ENCODE results near the gene DLGAP1. TPM values are rescaled to one million over a fixed set of nuclear protein-coding genes. Genes with fewer than 3 reads are reported as not detected.

The DLGAP1 gene
- total and polyA plus RNA-seq, 4 donors = 0.06 to 1.2 (median 0.17) TPM; not detected in 1

DNA sequence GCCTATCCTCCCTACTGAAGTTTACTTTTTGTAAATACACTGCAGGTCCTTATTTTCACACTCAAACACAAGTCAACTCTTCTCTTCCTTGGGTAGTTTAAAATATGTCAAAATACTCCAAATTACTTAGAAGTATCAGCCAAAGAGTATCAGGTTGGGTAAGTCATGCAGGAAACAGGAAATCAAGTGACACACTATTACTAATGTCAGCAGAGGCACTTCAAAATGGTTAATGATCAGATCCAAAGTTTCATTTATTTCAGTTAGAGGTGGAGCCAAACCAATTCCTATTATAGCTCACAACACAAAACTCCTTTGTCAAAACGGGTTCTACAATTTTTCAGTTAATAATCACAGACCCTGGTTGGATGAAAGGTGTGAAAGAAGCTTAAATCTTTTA lies 54.2 kb downstream of the DLGAP1 start:
- Histone ChIP-seq H3K27ac (ENCODE audit: low read depth in 1 of 2, low read length in 2 of 2) (no peak overlapping the region), H3K4me1 (ENCODE audit: control insufficient read depth in 4 of 4, insufficient read depth in 4 of 4, low read length in 3 of 4) (no peaks in the 10 kb centered on the region), H3K27me3 (ENCODE audit: control insufficient read depth in 4 of 4, insufficient read depth in 4 of 4, low read length in 3 of 4) (no peaks in the 10 kb centered on the region), H3K9me3 (ENCODE audit: control insufficient read depth in 4 of 4, low read length in 3 of 4) (no peaks in the 10 kb centered on the region), H3K9ac (ENCODE audit: low read depth in 1 of 2, low read length in 2 of 2) (no peak overlapping the region), H3K4me3 (ENCODE audit: low read depth in 1 of 3, low read length in 3 of 3) (no peak overlapping the region), H3K36me3 (ENCODE audit: control insufficient read depth in 4 of 4, insufficient read depth in 3 of 4, low read depth in 1 of 4, low read length in 3 of 4) (no peaks in the 10 kb centered on the region)
- no peak for TF ChIP-seq FOXA1 (IDR thresholded peaks at IDR 0.05)
- TF ChIP-seq, protein P1, sequence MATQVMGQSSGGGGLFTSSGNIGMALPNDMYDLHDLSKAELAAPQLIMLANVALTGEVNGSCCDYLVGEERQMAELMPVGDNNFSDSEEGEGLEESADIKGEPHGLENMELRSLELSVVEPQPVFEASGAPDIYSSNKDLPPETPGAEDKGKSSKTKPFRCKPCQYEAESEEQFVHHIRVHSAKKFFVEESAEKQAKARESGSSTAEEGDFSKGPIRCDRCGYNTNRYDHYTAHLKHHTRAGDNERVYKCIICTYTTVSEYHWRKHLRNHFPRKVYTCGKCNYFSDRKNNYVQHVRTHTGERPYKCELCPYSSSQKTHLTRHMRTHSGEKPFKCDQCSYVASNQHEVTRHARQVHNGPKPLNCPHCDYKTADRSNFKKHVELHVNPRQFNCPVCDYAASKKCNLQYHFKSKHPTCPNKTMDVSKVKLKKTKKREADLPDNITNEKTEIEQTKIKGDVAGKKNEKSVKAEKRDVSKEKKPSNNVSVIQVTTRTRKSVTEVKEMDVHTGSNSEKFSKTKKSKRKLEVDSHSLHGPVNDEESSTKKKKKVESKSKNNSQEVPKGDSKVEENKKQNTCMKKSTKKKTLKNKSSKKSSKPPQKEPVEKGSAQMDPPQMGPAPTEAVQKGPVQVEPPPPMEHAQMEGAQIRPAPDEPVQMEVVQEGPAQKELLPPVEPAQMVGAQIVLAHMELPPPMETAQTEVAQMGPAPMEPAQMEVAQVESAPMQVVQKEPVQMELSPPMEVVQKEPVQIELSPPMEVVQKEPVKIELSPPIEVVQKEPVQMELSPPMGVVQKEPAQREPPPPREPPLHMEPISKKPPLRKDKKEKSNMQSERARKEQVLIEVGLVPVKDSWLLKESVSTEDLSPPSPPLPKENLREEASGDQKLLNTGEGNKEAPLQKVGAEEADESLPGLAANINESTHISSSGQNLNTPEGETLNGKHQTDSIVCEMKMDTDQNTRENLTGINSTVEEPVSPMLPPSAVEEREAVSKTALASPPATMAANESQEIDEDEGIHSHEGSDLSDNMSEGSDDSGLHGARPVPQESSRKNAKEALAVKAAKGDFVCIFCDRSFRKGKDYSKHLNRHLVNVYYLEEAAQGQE (IDR thresholded peaks at IDR 0.05) = no peak
- no peak for TF ChIP-seq EGR1 (IDR thresholded peaks at IDR 0.05; ENCODE audit: low read depth in 2 of 2)
- no peak for TF ChIP-seq SP1 (IDR thresholded peaks at IDR 0.05)
- TF ChIP-seq RXRA (IDR thresholded peaks at IDR 0.05) = no peak
- no peak for TF ChIP-seq HNF4A (conservative IDR thresholded peaks at IDR 0.05)
- no peak for TF ChIP-seq HNF4G (IDR thresholded peaks at IDR 0.05)
- no peak for TF ChIP-seq NR2F2 (IDR thresholded peaks at IDR 0.05)
- TF ChIP-seq, protein P2, sequence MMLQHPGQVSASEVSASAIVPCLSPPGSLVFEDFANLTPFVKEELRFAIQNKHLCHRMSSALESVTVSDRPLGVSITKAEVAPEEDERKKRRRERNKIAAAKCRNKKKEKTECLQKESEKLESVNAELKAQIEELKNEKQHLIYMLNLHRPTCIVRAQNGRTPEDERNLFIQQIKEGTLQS (IDR thresholded peaks at IDR 0.05) = no peak
- TF ChIP-seq FOXA2 (IDR thresholded peaks at IDR 0.05) = no peak
- TF ChIP-seq GABPA (IDR thresholded peaks at IDR 0.05 in 1 of 2, conservative IDR thresholded peaks at IDR 0.05 in 1 of 2) = no peak
- no peak for TF ChIP-seq JUND (IDR thresholded peaks at IDR 0.05)
- WGBS = 41% methylated on average over 1 of the region's 1 CpG
- no peak for DNase-seq (ENCODE audit: low spot score)

DNA sequence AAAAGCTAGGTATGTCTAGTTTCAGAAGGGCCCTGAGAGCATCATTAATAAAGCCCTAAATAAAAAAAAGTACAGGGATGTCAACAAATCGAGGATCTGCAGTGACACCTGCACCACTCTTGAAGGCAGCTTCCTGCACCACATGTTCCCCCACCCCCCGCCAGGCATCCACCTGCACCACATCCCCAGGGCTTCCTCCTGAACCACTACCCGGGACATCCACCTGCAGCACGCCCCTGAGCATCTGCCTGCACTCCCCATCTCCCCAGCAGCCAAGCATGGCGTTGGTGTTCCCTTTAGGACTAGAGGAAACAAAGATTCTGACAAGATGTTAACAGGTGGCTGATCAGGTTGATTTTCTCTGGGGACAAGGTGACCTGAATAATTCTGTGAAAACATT lies 55.2 kb downstream of the DLGAP1 start:
- no peak for DNase-seq (ENCODE audit: low spot score)
- Histone ChIP-seq H3K27me3 (ENCODE audit: control insufficient read depth in 4 of 4, insufficient read depth in 4 of 4, low read length in 3 of 4) (no peaks in the 10 kb centered on the region), H3K4me1 (ENCODE audit: control insufficient read depth in 4 of 4, insufficient read depth in 4 of 4, low read length in 3 of 4) (no peaks in the 10 kb centered on the region), H3K27ac (ENCODE audit: low read depth in 1 of 2, low read length in 2 of 2) (no peak overlapping the region), H3K9ac (ENCODE audit: low read depth in 1 of 2, low read length in 2 of 2) (no peak overlapping the region), H3K4me3 (ENCODE audit: low read depth in 1 of 3, low read length in 3 of 3) (no peak overlapping the region), H3K36me3 (ENCODE audit: control insufficient read depth in 4 of 4, insufficient read depth in 3 of 4, low read depth in 1 of 4, low read length in 3 of 4) (no peaks in the 10 kb centered on the region), H3K9me3 (ENCODE audit: control insufficient read depth in 4 of 4, low read length in 3 of 4) (no peaks in the 10 kb centered on the region)
- TF ChIP-seq, protein P2 (IDR thresholded peaks at IDR 0.05) = no peak
- TF ChIP-seq, protein P3, sequence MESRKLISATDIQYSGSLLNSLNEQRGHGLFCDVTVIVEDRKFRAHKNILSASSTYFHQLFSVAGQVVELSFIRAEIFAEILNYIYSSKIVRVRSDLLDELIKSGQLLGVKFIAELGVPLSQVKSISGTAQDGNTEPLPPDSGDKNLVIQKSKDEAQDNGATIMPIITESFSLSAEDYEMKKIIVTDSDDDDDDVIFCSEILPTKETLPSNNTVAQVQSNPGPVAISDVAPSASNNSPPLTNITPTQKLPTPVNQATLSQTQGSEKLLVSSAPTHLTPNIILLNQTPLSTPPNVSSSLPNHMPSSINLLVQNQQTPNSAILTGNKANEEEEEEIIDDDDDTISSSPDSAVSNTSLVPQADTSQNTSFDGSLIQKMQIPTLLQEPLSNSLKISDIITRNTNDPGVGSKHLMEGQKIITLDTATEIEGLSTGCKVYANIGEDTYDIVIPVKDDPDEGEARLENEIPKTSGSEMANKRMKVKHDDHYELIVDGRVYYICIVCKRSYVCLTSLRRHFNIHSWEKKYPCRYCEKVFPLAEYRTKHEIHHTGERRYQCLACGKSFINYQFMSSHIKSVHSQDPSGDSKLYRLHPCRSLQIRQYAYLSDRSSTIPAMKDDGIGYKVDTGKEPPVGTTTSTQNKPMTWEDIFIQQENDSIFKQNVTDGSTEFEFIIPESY (IDR thresholded peaks at IDR 0.05) = no peak
- TF ChIP-seq, protein P4, sequence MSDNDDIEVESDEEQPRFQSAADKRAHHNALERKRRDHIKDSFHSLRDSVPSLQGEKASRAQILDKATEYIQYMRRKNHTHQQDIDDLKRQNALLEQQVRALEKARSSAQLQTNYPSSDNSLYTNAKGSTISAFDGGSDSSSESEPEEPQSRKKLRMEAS (IDR thresholded peaks at IDR 0.05) = no peak
- TF ChIP-seq TAF1 (conservative IDR thresholded peaks at IDR 0.05) = no peak
- TF ChIP-seq RAD21 (IDR thresholded peaks at IDR 0.05) = no peak
- no peak for TF ChIP-seq YY1 (IDR thresholded peaks at IDR 0.05)
- TF ChIP-seq SP1 (IDR thresholded peaks at IDR 0.05) = no peak
- no peak for TF ChIP-seq NR2F2 (IDR thresholded peaks at IDR 0.05)
- TF ChIP-seq JUND (IDR thresholded peaks at IDR 0.05) = no peak
- TF ChIP-seq, protein P5, sequence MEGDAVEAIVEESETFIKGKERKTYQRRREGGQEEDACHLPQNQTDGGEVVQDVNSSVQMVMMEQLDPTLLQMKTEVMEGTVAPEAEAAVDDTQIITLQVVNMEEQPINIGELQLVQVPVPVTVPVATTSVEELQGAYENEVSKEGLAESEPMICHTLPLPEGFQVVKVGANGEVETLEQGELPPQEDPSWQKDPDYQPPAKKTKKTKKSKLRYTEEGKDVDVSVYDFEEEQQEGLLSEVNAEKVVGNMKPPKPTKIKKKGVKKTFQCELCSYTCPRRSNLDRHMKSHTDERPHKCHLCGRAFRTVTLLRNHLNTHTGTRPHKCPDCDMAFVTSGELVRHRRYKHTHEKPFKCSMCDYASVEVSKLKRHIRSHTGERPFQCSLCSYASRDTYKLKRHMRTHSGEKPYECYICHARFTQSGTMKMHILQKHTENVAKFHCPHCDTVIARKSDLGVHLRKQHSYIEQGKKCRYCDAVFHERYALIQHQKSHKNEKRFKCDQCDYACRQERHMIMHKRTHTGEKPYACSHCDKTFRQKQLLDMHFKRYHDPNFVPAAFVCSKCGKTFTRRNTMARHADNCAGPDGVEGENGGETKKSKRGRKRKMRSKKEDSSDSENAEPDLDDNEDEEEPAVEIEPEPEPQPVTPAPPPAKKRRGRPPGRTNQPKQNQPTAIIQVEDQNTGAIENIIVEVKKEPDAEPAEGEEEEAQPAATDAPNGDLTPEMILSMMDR (IDR thresholded peaks at IDR 0.05; ENCODE audit: low read depth, low read length, missing input control) = no peak
- TF ChIP-seq RXRA (IDR thresholded peaks at IDR 0.05) = no peak
- no peak for TF ChIP-seq HNF4A (conservative IDR thresholded peaks at IDR 0.05)
- no peak for TF ChIP-seq GABPA (IDR thresholded peaks at IDR 0.05 in 1 of 2, conservative IDR thresholded peaks at IDR 0.05 in 1 of 2)
- no peak for TF ChIP-seq FOXA2 (IDR thresholded peaks at IDR 0.05)
- TF ChIP-seq EGR1 (IDR thresholded peaks at IDR 0.05; ENCODE audit: low read depth in 2 of 2) = no peak
- TF ChIP-seq HNF4G (IDR thresholded peaks at IDR 0.05) = no peak
- TF ChIP-seq, protein P1 (IDR thresholded peaks at IDR 0.05) = no peak
- TF ChIP-seq FOXA1 (IDR thresholded peaks at IDR 0.05) = no peak
- WGBS = 63% methylated on average over 5 of the region's 5 CpGs

Measured in liver (tissue), 9 donors.